Upper lobe of right lung (tissue), 1 donor: Measurements from ENCODE around the gene TBX4. TPM values are rescaled to one million over a fixed set of nuclear protein-coding genes. Genes with fewer than 3 reads are reported as not detected.
"Not testable (repeated sequence)": the region's sequence is repeated elsewhere in the genome, so short reads cannot be mapped to it uniquely, and the experiment has no call there.

ENCODE experiments used
- ATAC-seq: fragments of 200-7000 bp; cut with Tn5 transposase; one replicate; pipeline ENCODE4 v1.9.1; 2020; ENCODE audit warnings: mild to moderate bottlenecking, moderate library complexity
- DNase-seq: peaks from one replicate; pipeline ENCODE4 v3.0.0-alpha.2; 2020
- H3K27ac ChIP-seq: fragments of 200-600 bp; one replicate; pipeline ENCODE4 v1.8.0; 2022
- H3K27me3 ChIP-seq: fragments of 200-600 bp; one replicate; pipeline ENCODE4 v1.8.0; 2022; ENCODE audit warnings: mild to moderate bottlenecking
- H3K36me3 ChIP-seq: fragments of 200-600 bp; one replicate; pipeline ENCODE4 v1.8.0; 2022
- H3K4me1 ChIP-seq: fragments of 200-600 bp; one replicate; pipeline ENCODE4 v1.8.0; 2022
- H3K4me3 ChIP-seq: fragments of 200-600 bp; one replicate; pipeline ENCODE4 v1.8.0; 2022; ENCODE audit warnings: mild to moderate bottlenecking
- H3K9me3 ChIP-seq: fragments of 200-600 bp; one replicate; pipeline ENCODE4 v1.8.0; 2022
- intact Hi-C: fragments of 100-400 bp; cut with DNase I; formaldehyde crosslinking; loops from one replicate; pipeline ENCODE4 v1.11.0; 2022
- total RNA-seq: library from RNA; stranded (reverse); fragmentation: NEBNext Ultra II Directional; extraction: Animal tissue kit (Norgen Biotek cat#: 25700); gene quantifications from one replicate; pipeline ENCODE4 v1.2.1, GENCODE V29; 2021
- TF ChIP-seq, protein P1 (sequence below): fragments of 200-600 bp; IDR thresholded peaks from one replicate; pipeline ENCODE4 v1.8.0; 2022; ENCODE audit warnings: antibody characterized with exemption
- donor health status: DM: no; HTN: yes; CAD: no; lungs with severe emphysema.

The TBX4 gene
- total RNA-seq, 1 donor from 2014 or later: 28.6 TPM

DNA sequence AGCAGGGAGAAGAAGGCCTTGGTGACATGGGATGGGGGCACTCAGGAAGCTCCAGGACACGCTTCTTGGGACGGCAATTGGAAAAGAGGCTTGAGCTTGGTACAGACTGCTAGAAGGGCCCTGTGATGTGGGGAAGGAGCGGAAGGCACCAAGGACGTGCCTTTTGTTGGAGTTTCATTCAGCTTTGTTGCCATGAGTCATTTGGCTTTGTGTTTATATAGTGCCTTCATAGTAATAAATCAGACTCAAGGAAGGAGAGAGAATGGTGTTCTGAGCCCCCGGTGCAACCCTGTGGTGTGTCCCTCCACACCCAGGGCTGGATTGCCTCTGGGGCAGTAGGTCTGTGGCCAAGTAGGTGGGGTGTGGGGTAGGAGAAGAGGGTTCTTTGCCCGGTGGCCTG, 7.4 kb upstream of the TBX4 start:
- intact Hi-C loops: no loop called here
- no peaks in the 10 kb centered on the region for H3K4me1 ChIP-seq
- H3K27me3 ChIP-seq: peaks cover 15% of the 10 kb centered on the region
- no peak overlapping the region for H3K27ac ChIP-seq
- H3K36me3 ChIP-seq: no peaks in the 10 kb centered on the region
- TF ChIP-seq, protein P1, sequence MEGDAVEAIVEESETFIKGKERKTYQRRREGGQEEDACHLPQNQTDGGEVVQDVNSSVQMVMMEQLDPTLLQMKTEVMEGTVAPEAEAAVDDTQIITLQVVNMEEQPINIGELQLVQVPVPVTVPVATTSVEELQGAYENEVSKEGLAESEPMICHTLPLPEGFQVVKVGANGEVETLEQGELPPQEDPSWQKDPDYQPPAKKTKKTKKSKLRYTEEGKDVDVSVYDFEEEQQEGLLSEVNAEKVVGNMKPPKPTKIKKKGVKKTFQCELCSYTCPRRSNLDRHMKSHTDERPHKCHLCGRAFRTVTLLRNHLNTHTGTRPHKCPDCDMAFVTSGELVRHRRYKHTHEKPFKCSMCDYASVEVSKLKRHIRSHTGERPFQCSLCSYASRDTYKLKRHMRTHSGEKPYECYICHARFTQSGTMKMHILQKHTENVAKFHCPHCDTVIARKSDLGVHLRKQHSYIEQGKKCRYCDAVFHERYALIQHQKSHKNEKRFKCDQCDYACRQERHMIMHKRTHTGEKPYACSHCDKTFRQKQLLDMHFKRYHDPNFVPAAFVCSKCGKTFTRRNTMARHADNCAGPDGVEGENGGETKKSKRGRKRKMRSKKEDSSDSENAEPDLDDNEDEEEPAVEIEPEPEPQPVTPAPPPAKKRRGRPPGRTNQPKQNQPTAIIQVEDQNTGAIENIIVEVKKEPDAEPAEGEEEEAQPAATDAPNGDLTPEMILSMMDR: no peak
- H3K4me3 ChIP-seq: no peak overlapping the region
- no peak for ATAC-seq
- H3K9me3 ChIP-seq: no peaks in the 10 kb centered on the region
- DNase-seq: no peak

- H3K27me3 ChIP-seq: peaks cover 36% of the 10 kb centered on the region
- H3K4me1 ChIP-seq: peaks cover 16% of the 10 kb centered on the region
- intact Hi-C loops: no loop called here
- TF ChIP-seq, protein P1: no peak
- ATAC-seq: no peak
- no peak overlapping the region for H3K4me3 ChIP-seq
- no peak overlapping the region for H3K27ac ChIP-seq
- no peaks in the 10 kb centered on the region for H3K9me3 ChIP-seq
- no peak for DNase-seq
- H3K36me3 ChIP-seq: no peaks in the 10 kb centered on the region
Observed at GRCh38 chr17:61447358-61447757, 4.9 kb upstream of the TBX4 start.

DNA sequence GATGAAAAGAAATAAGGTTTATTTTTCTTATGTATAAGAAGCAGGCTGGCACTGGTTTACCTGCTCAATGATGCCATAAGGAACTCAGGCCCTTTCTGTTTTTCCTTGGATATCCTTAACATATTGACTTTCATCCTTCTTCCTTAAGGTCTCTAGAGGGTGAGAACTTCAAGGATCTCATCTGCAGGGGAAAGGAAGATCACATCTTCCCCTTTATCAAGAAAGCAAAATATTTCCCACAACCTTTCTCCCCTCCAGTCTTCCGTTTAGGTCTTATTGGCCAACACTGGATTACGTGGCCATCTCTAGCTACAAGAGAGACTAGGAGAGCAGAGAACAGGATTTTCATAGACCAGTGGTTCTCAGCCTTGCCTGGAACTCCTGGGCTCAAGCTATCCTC, 4.2 kb upstream of the TBX4 start:
- TF ChIP-seq, protein P1: no peak
- DNase-seq: no peak
- no peak overlapping the region for H3K27ac ChIP-seq
- intact Hi-C loops: no loop called here
- H3K27me3 ChIP-seq: peaks cover 43% of the 10 kb centered on the region
- peaks cover 17% of the 10 kb centered on the region for H3K4me1 ChIP-seq
- no peaks in the 10 kb centered on the region for H3K36me3 ChIP-seq
- ATAC-seq: no peak
- no peak overlapping the region for H3K4me3 ChIP-seq
- H3K9me3 ChIP-seq: no peaks in the 10 kb centered on the region

GRCh38 chr17:61449140-61449539, 3.1 kb upstream of the TBX4 start:
- H3K4me3 ChIP-seq, intact Hi-C loops, H3K9me3 ChIP-seq, DNase-seq, H3K27ac ChIP-seq, H3K36me3 ChIP-seq, ATAC-seq: not testable (repeated sequence)
- peaks cover 54% of the 10 kb centered on the region for H3K27me3 ChIP-seq
- peaks cover 17% of the 10 kb centered on the region for H3K4me1 ChIP-seq

DNA sequence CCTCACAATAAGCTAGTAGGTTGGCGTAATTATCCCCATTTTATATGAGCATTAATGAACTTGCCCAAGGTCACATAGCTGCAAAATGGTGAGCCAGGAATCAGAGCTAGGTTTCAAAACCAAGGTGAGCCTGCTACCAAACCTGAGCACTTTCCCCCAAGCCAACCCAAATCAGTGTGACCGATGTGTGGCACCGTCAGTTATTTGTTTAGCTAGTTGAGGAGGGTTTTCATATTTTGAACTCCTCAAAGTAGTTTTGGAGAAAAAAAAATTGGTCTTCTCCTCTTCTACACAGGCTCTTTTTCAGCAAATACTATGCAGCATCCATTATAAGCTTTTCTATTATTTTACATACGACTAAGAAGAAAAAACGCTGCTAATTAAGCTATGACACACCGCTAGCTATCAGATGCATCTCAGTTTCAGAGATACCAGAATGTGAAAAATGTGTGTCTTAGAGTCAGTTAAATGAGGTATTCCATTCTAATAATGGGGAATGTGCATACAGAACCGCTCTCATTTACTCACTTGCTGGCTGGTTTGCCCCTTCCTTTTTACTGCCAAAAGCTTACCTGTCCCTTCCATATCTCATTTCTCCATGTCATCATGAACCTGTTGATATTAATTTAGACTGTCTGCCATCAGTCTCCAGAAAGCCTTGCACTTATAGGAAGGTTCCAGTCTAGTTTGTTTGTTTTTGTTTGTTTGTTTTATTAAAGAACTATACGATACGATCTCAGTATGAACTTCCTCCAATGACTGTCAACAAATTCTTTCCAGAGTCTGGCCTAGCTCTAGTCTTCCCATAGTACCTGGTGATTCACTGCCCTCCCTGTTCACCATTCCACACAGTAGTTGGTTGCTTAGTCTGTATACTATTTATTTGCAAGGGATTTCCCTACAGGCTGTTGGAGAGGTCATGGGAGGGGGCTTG, 2.2 kb upstream of the TBX4 start:
- H3K9me3 ChIP-seq: no peaks in the 10 kb centered on the region
- peaks cover 56% of the 10 kb centered on the region for H3K27me3 ChIP-seq
- no peak overlapping the region for H3K27ac ChIP-seq
- H3K4me3 ChIP-seq: no peak overlapping the region
- ATAC-seq (no peak), DNase-seq (no peak)
- peaks cover 17% of the 10 kb centered on the region for H3K4me1 ChIP-seq
- H3K36me3 ChIP-seq: no peaks in the 10 kb centered on the region
- TF ChIP-seq, protein P1: no peak
- intact Hi-C loops: no loop called here

GRCh38 chr17:61450641-61451537, 1.3 kb upstream of the TBX4 start:
- DNase-seq (no peak), ATAC-seq (no peak)
- Histone ChIP-seq H3K4me3 (peak overlapping the region; percentile 46), H3K36me3 (no peaks in the 10 kb centered on the region), H3K9me3 (no peaks in the 10 kb centered on the region), H3K27me3 (peaks cover 65% of the 10 kb centered on the region), H3K4me1 (peaks cover 17% of the 10 kb centered on the region), H3K27ac (peak overlapping the region; percentile 87)
- intact Hi-C loops: no loop called here
- TF ChIP-seq, protein P1: no peak
